ENCODE results near the gene CBLB.

CBLB gene

GRCh38 chr3:105805404-105805803, 63.4 kb downstream of the CBLB start:
- peak overlapping the region; percentile 89 for H3K27ac Mint-ChIP-seq
- peaks cover 20% of the 10 kb centered on the region for H3K36me3 Mint-ChIP-seq
- H3K4me3 Mint-ChIP-seq: peak overlapping the region; percentile 21
- H3K4me1 Mint-ChIP-seq (ENCODE audit: low read depth): peaks cover 79% of the 10 kb centered on the region
- H3K27me3 Mint-ChIP-seq: no peaks in the 10 kb centered on the region
- H3K9me3 Mint-ChIP-seq (ENCODE audit: low read depth): peaks cover 4% of the 10 kb centered on the region

GRCh38 chr3:105802118-105802706, 66.6 kb downstream of the CBLB start:
- peak overlapping the region; percentile 88 for H3K27ac Mint-ChIP-seq
- H3K4me3 Mint-ChIP-seq: peak overlapping the region; percentile 14
- no peaks in the 10 kb centered on the region for H3K27me3 Mint-ChIP-seq
- H3K4me1 Mint-ChIP-seq (ENCODE audit: low read depth): peaks cover 79% of the 10 kb centered on the region
- H3K36me3 Mint-ChIP-seq: peaks cover 26% of the 10 kb centered on the region
- H3K9me3 Mint-ChIP-seq (ENCODE audit: low read depth): peaks cover 4% of the 10 kb centered on the region

- Mint-ChIP-seq H3K36me3 (peaks cover 33% of the 10 kb centered on the region), H3K27ac (peak overlapping the region; percentile 88), H3K4me1 (ENCODE audit: low read depth) (peaks cover 79% of the 10 kb centered on the region), H3K9me3 (ENCODE audit: low read depth) (peaks cover 4% of the 10 kb centered on the region), H3K4me3 (peak overlapping the region; percentile 14), H3K27me3 (no peaks in the 10 kb centered on the region)
Observed at GRCh38 chr3:105801397-105801796, 67.4 kb downstream of the CBLB start.

- Mint-ChIP-seq H3K36me3 (peaks cover 36% of the 10 kb centered on the region), H3K4me1 (ENCODE audit: low read depth) (peaks cover 75% of the 10 kb centered on the region), H3K27ac (peak overlapping the region; percentile 83), H3K4me3 (peak overlapping the region; percentile 5), H3K27me3 (no peaks in the 10 kb centered on the region), H3K9me3 (ENCODE audit: low read depth) (peaks cover 4% of the 10 kb centered on the region)
Observed at GRCh38 chr3:105800320-105800719, 68.5 kb downstream of the CBLB start.

GRCh38 chr3:105799286-105799685, 69.5 kb downstream of the CBLB start:
- Mint-ChIP-seq H3K27me3 (no peaks in the 10 kb centered on the region), H3K4me1 (ENCODE audit: low read depth) (peaks cover 77% of the 10 kb centered on the region), H3K36me3 (peaks cover 33% of the 10 kb centered on the region), H3K9me3 (ENCODE audit: low read depth) (no peaks in the 10 kb centered on the region), H3K27ac (peak overlapping the region; percentile 85), H3K4me3 (peak overlapping the region; percentile 6)

GRCh38 chr3:105798381-105798934, 70.4 kb downstream of the CBLB start:
- Mint-ChIP-seq H3K4me3 (peak overlapping the region; percentile 6), H3K27ac (peak overlapping the region; percentile 85), H3K4me1 (ENCODE audit: low read depth) (peaks cover 86% of the 10 kb centered on the region), H3K36me3 (peaks cover 32% of the 10 kb centered on the region), H3K9me3 (ENCODE audit: low read depth) (no peaks in the 10 kb centered on the region), H3K27me3 (no peaks in the 10 kb centered on the region)

- Mint-ChIP-seq H3K4me3 (no peak overlapping the region), H3K36me3 (peaks cover 31% of the 10 kb centered on the region), H3K9me3 (ENCODE audit: low read depth) (no peaks in the 10 kb centered on the region), H3K27me3 (no peaks in the 10 kb centered on the region), H3K27ac (peak overlapping the region; percentile 82), H3K4me1 (ENCODE audit: low read depth) (peaks cover 78% of the 10 kb centered on the region)
Observed at GRCh38 chr3:105793040-105793439, 75.8 kb downstream of the CBLB start.

- peak overlapping the region; percentile 82 for H3K27ac Mint-ChIP-seq
- H3K36me3 Mint-ChIP-seq: peaks cover 25% of the 10 kb centered on the region
- peaks cover 79% of the 10 kb centered on the region for H3K4me1 Mint-ChIP-seq (ENCODE audit: low read depth)
Observed at GRCh38 chr3:105791919-105792786, 76.7 kb downstream of the CBLB start.

GRCh38 chr3:105791131-105791530, 77.7 kb downstream of the CBLB start:
- Mint-ChIP-seq H3K4me1 (ENCODE audit: low read depth) (peaks cover 79% of the 10 kb centered on the region), H3K4me3 (peak overlapping the region; percentile 15), H3K27me3 (no peaks in the 10 kb centered on the region), H3K36me3 (peaks cover 19% of the 10 kb centered on the region), H3K27ac (peak overlapping the region; percentile 50), H3K9me3 (ENCODE audit: low read depth) (no peaks in the 10 kb centered on the region)

More at GRCh38 chr3:105791919-105792786, 76.7 kb downstream of the CBLB start:
- H3K27me3 Mint-ChIP-seq: no peaks in the 10 kb centered on the region
- no peaks in the 10 kb centered on the region for H3K9me3 Mint-ChIP-seq (ENCODE audit: low read depth)
- H3K4me3 Mint-ChIP-seq: peak overlapping the region; percentile 35

GRCh38 chr3:105790534-105790933, 78.3 kb downstream of the CBLB start:
- Mint-ChIP-seq H3K36me3 (peaks cover 18% of the 10 kb centered on the region), H3K4me3 (peak overlapping the region; percentile 27), H3K27ac (peak overlapping the region; percentile 75), H3K27me3 (no peaks in the 10 kb centered on the region), H3K9me3 (ENCODE audit: low read depth) (no peaks in the 10 kb centered on the region), H3K4me1 (ENCODE audit: low read depth) (peaks cover 82% of the 10 kb centered on the region)

GRCh38 chr3:105788593-105788992, 80.2 kb downstream of the CBLB start:
- H3K4me1 Mint-ChIP-seq (ENCODE audit: low read depth): peaks cover 81% of the 10 kb centered on the region
- peaks cover 6% of the 10 kb centered on the region for H3K9me3 Mint-ChIP-seq (ENCODE audit: low read depth)
- no peak overlapping the region for H3K4me3 Mint-ChIP-seq
- H3K27ac Mint-ChIP-seq: peak overlapping the region; percentile 16
- H3K27me3 Mint-ChIP-seq: no peaks in the 10 kb centered on the region
- peaks cover 24% of the 10 kb centered on the region for H3K36me3 Mint-ChIP-seq

GRCh38 chr3:105787453-105787852, 81.4 kb downstream of the CBLB start:
- H3K4me1 Mint-ChIP-seq (ENCODE audit: low read depth): peaks cover 77% of the 10 kb centered on the region
- peaks cover 6% of the 10 kb centered on the region for H3K9me3 Mint-ChIP-seq (ENCODE audit: low read depth)
- no peaks in the 10 kb centered on the region for H3K27me3 Mint-ChIP-seq
- peaks cover 25% of the 10 kb centered on the region for H3K36me3 Mint-ChIP-seq
- no peak overlapping the region for H3K4me3 Mint-ChIP-seq
- peak overlapping the region; percentile 54 for H3K27ac Mint-ChIP-seq

GRCh38 chr3:105786990-105787389, 81.8 kb downstream of the CBLB start:
- peaks cover 24% of the 10 kb centered on the region for H3K36me3 Mint-ChIP-seq
- H3K27ac Mint-ChIP-seq: peak overlapping the region; percentile 54
- H3K9me3 Mint-ChIP-seq (ENCODE audit: low read depth): peaks cover 6% of the 10 kb centered on the region
- H3K4me1 Mint-ChIP-seq (ENCODE audit: low read depth): peaks cover 76% of the 10 kb centered on the region
- H3K27me3 Mint-ChIP-seq: no peaks in the 10 kb centered on the region
- no peak overlapping the region for H3K4me3 Mint-ChIP-seq

GRCh38 chr3:105786241-105786640, 82.6 kb downstream of the CBLB start:
- Mint-ChIP-seq H3K4me1 (ENCODE audit: low read depth) (peaks cover 78% of the 10 kb centered on the region), H3K4me3 (no peak overlapping the region), H3K27me3 (no peaks in the 10 kb centered on the region), H3K36me3 (peaks cover 23% of the 10 kb centered on the region), H3K27ac (peak overlapping the region; percentile 54), H3K9me3 (ENCODE audit: low read depth) (peaks cover 6% of the 10 kb centered on the region)

GRCh38 chr3:105785803-105786202, 83.0 kb downstream of the CBLB start:
- peaks cover 6% of the 10 kb centered on the region for H3K9me3 Mint-ChIP-seq (ENCODE audit: low read depth)
- no peak overlapping the region for H3K4me3 Mint-ChIP-seq
- H3K36me3 Mint-ChIP-seq: peaks cover 24% of the 10 kb centered on the region
- peaks cover 76% of the 10 kb centered on the region for H3K4me1 Mint-ChIP-seq (ENCODE audit: low read depth)
- peak overlapping the region; percentile 66 for H3K27ac Mint-ChIP-seq
- no peaks in the 10 kb centered on the region for H3K27me3 Mint-ChIP-seq

Measured in activated naive CD8-positive, alpha-beta T cell (primary cell).